PC-3 (cell line): ENCODE measurements around the gene MYO9A.

Source experiments
- EZH2 ChIP-seq: fragments of 300-600 bp; sonication (generic); IDR thresholded peaks from one replicate; pipeline ENCODE4 v1.6.1; 2017; ENCODE audit warnings: antibody characterized with exemption, mild to moderate bottlenecking, low read length; ENCODE audit not compliant: unreplicated experiment
- TF ChIP-seq, protein P1 (sequence below): fragments of 300-600 bp; sonication (generic); conservative IDR thresholded peaks from 2 replicates; pipeline ENCODE4 v1.5.1; 2017; ENCODE audit warnings: antibody characterized with exemption, low read depth, mild to moderate bottlenecking, low read length

DNA sequence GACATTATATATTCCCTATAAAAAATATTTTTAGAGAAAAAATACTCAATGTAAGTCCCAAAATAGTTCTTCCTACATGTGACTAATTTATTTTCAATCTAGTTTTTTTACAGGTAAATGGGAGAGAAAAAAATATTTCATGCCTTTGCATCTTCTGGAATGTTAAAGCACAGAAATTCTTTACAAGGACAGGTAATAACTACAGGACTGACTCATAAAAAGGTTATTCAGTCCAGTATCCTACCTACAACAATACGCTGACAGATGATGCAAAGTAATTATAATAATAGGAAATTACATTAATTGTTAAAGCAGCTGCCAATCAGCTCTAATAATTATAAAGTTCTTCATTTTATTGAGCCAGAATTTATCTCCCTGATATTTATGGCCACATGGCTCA, 147.5 kb downstream of the MYO9A start:
- TF ChIP-seq EZH2, result no peak
- TF ChIP-seq, protein P1, sequence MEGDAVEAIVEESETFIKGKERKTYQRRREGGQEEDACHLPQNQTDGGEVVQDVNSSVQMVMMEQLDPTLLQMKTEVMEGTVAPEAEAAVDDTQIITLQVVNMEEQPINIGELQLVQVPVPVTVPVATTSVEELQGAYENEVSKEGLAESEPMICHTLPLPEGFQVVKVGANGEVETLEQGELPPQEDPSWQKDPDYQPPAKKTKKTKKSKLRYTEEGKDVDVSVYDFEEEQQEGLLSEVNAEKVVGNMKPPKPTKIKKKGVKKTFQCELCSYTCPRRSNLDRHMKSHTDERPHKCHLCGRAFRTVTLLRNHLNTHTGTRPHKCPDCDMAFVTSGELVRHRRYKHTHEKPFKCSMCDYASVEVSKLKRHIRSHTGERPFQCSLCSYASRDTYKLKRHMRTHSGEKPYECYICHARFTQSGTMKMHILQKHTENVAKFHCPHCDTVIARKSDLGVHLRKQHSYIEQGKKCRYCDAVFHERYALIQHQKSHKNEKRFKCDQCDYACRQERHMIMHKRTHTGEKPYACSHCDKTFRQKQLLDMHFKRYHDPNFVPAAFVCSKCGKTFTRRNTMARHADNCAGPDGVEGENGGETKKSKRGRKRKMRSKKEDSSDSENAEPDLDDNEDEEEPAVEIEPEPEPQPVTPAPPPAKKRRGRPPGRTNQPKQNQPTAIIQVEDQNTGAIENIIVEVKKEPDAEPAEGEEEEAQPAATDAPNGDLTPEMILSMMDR, result no peak
